ENCODE measurements around the gene NTSR1.

Gene NTSR1

DNA sequence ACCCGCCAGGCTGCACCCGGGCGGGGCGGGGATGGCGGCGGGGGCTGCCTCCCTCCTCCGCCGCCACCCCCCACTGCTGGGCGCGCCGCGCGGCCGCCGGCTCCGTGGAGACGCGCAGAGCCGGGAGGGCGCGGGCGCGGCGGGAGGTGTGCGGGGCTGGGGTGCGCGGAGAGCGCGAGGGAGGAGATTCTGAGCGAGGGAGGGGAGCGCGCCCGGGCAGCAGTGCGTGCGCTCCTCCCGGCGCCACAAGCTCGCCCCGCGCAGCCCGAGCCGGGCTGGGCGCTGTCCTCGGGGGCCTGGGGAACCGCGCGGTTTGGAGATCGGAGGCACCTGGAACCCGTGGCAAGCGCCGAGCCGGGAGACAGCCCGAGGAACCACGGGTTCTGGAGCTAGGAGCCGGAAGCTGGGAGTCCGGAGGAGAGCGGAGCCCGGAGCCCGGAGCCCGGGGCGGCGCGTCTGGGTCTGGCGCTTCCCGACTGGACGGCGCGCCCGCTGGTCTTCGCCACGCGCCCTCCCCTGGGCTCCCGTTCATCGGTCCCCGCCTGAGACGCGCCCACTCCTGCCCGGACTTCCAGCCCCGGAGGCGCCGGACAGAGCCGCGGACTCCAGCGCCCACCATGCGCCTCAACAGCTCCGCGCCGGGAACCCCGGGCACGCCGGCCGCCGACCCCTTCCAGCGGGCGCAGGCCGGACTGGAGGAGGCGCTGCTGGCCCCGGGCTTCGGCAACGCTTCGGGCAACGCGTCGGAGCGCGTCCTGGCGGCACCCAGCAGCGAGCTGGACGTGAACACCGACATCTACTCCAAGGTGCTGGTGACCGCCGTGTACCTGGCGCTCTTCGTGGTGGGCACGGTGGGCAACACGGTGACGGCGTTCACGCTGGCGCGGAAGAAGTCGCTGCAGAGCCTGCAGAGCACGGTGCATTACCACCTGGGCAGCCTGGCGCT, at the start of gene NTSR1:
NTSR1 (plus strand) TSS at position 246 of the 946 bp plus-strand sequence; CDS start at position 618, 372 bp downstream.
- no peak for DNase-seq

DNA sequence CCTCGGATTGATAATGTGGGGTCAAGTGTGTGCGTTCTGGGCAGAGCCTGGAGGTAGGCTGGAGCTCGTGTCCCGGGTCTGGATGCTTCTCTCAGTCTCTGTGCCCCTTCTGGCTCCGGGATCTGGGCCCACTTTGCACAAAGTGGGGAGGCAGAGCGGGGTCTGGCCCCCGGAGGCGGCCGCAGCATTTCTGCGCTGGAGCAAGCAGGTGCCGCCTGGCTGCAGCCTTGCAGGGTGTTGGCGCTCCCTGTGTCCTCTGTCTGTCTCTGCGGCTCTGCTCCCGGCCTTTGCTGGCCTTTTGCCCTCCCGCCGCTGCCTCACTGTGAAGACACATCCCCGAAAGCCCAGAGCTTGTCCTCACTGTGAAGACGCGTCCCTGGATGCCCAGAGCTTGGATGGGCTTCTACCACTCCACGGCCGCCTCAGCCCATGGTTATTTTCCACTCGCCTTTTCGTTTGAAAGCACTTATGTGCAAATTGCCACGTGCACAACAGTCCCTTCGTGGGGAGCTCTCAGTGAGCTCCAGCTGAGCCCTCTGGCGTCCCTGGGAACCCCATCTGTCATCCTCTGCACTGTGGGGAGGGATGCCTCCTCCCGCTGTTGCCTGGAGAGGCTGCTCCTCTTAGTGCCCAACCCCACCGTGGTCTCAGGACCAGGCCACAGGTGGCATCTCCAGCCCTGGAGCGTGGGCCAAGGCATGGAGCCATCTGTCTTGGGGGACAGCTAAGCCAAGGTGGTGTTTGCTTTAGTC, 49.0 kb upstream of the NTSR1 start:
- DNase-seq: peak in 1 of 58 donors; percentile 7

DNA sequence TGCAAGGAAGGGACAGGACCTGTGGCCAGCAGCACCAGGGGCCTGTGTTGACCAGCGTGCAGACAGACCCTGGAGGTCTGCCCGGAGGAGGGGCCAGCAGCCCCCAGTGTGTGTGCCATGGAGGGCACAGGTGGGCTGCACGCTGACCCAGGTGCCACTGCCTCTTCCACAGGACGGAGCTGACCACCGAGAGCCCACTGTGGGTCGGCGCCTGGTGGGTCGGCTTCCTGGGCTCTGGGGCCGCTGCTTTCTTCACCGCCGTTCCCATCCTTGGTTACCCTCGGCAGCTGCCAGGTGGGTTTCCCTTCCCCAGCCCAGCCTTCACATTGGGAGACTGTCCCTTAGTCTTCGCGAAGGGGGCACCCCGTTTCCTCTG, 48.4 kb upstream of the NTSR1 start:
- no peak for DNase-seq

DNA sequence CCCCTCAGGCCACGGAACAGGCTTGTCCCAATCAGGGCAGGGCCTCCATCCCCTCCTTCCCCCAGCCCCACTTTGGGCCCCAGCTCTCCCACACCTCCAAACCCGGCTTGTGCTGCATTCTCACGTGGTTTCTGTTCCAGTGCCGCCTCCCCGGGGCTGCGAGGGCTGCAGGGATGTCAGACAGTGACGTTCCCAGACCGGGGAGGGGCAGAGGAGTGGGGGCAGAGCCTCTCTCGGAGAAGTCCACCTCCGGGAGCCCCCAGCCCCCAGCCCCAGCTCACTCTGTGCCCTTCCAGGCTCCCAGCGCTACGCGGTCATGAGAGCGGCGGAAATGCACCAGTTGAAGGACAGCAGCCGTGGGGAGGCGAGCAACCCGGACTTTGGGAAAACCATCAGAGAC, 47.9 kb upstream of the NTSR1 start:
- DNase-seq: no peak

DNA sequence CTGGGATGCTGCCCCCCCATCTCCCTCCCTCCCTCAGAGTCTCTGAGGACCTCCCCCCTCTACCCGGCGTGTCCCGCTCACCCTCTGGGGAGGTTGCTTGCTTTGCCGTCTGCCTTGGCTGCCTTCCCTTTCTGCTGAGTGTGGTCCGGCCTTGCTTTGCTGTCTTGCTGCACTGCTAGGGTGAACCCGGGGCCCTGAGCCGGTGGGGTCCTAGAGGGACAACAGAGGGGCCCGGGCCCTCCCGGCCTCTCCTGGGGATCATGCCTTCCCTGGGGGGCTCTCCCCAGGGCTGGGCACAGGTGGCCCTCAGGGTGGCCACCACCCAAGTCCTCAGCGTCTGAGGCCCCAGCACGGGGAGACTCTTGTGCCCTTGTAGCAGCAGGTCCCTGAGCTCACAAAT, 47.0 kb upstream of the NTSR1 start:
- DNase-seq: no peak

DNA sequence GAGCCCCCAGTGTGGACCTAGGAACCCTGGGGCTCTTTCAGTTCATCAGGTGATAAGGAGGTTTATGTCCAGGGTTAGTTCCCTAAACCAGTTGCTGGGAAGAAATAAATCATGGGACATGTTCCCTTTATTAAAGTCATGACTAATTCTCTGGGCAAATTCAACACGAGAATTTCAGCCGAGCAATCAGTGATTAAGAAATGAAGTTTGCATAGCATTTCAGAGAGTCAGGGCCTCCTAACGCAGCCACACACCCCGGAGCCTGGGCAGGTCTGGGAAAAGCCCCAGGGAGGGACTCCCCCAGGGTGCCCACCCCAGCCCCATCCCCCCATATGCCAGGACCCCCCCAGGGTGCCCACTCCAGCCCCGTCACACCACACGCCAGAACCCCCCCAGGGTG, 46.2 kb upstream of the NTSR1 start:
- DNase-seq: no peak

DNA sequence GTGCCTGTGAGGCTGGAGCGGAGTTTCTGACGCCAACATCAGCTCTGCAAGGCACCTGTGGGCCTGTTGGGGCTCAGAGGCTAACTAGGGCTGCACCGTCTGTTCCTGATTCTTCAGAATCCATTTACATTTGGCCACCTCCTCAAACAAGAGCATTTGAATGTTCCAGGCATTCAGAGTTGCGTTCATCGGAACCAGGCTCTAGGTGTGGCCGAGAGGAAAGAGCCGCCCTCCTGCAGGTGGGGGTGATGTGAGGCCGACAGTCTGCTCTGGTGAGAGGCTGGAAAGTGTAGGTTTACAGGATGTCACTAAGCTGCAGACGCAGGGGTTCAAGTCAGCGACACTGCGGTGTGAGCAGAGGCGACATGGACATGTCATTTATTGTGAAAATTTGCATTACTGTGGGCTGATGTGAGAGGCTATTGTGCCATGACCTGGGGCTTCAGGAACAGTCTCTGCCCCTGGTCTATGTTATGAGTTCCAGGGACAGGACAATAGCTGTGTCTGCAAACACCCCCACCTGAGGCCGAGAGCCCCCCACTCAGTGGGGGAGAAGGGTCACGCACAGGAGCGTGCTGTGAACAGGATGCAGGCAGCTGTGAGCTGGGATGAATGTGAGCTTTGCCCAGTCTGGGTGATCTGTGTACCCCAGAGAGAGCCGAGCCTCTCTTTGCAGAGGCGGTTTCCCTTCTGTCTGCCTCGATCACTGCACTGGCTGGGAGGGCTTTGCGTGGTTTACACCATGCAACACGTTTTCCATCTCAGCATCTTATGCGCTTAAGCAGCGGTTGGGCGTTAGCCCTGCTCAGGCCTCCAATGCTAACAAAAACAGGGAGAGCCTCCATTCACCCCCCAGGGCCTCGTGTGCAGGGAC, 45.3 kb upstream of the NTSR1 start:
- DNase-seq: no peak

DNA sequence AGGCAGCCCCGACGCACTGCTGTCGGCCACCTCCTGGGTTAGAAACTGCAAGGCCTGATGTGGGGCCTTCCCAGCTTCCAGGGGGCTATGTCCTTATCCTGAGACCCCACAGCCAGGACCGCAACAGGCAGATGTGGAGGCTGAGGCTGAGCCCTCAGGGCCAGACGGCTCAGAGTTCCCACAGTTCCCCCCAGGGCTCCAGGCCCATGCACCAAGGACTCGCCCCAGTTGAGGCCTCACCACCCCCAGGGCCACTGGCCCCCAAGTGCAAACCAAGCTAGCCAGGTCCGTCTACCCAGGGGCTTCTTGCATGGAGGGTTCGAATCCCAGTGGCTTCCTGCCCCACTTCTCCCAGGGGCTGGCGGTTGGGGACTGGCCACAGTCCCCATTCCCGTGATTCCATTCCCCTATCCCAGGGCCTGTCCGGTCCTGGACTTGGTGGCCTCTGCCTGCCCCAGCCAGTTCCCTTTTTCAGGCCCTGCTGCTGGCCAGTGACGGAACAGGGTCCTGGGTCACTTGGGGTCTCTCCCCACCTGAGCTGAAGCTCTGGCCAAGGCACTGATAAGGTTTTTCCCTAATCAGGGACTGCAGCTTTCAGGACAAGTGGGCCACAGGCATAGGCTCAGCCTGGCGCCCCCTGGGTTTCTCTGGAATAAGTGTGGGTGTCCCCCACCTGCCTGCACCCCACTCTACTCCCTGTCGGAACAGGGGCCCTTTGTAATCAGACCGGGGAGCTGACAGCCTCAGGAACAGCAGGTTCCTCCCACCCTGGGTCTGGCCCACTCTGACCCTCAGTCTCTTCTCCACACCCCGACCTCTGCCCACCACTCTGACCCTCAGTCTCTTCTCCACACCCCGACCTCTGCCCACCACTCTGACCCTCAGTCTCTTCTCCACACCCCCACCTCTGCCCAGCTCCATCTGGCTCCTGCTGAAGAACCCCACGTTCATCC, 44.3 kb upstream of the NTSR1 start:
- no peak for DNase-seq

DNA sequence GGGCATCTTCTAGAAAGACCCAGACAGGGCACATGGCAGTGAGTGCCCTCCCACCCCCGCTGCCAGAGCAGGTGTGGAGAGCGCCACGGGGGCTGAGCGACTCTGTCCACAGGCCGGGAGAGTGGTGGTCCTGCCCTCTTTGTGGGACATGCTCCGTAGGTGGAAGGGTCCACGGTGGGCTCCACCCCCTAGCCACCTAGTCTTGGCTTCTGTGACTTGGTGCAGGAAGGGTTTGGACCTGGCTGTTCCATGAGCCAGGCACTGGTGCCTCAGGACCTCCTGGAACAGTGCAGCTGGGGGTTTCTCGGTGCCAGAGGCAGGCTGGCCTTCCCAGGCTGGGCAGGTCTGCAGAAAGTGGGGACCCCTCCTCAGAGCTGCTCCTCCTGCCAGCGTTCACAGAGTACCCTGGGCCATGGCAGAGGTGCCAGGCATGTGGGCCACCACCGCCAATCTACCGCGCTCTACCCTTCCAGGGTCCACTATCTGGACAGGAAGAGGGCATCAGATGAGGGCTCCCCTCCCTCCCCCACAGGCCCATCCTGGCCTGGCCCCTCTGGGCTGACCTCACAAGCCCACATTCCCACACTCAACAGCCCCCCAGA, 43.4 kb upstream of the NTSR1 start:
- no peak for DNase-seq

DNA sequence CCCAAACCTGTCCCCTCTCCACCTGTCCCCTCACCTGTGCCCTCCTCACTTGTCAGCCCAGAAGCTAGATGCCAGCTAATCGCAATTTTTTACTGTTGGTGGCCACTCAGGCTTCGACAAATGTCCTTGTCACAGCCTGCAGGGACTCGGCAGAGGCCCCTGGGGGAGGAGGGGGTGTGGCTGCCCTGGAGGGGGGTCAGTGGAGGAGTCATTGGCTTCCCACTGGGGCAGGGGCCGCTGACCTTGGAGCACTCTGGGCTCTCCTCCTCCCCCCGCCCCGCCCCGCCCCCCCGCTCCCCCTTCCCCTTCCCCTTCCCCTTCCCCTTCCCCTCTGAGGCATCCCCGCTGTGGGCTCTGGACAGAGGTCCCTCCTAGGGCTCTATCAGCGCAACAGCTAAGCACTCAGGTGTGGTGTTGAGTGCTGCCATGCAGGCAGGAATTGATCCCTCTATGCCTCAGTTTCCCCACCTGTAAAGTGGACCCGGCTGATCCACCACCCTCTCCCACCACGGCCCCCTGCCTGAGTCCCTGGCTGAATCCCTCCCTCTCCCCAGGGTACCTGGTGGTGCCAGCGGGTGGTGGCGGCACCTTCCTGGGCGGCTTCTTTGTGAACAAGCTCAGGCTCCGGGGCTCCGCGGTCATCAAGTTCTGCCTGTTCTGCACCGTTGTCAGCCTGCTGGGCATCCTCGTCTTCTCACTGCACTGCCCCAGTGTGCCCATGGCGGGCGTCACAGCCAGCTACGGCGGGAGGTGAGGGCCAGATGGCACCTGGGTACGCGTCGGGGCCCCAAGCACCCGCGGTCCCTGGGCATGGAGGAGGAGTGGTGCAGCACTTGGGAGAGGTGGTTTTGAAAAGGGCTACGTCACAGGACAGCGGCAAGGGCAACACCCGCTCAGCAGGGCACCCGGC, 42.6 kb upstream of the NTSR1 start:
- no peak for DNase-seq

DNA sequence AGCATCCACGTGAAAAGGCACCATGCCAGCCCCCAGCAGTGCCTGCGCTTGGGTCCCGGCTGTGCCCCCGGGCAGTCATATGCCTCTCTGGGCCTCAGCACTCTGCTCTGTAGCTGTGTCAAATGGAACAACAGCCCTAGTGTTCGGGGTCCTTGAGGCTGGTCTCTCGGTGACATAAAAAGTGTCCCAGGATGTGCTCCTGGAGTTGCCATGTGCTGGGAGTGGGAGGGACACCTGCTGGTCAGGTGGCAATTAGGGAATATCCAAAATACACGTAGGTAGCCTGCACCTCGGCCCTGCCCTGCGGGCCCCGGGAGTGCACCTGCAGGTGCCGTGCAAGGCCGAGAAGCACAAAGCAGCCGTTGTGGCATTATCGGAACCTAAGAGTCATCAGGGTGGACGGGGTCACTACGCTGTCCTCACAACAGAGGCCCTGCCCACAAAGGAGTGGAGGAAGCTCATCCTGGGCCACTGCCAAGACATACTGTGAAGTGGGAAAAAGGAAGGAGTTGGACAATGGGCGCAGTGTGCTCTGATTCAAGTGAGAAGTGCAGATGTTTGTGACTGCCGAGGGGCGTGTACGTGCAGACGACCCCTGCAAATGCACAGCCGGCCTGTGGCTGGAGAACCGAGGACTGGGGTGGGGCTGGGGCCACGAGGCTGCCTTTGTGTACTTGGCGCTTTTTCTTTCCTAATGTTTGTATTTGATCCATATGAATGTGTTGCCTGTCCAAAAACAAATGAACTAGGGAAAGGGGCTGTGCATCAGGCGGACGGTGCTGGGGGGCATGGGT, 41.7 kb upstream of the NTSR1 start:
- peak in 24 of 58 donors; percentile 10 to 86 (median 39) for DNase-seq

DNA sequence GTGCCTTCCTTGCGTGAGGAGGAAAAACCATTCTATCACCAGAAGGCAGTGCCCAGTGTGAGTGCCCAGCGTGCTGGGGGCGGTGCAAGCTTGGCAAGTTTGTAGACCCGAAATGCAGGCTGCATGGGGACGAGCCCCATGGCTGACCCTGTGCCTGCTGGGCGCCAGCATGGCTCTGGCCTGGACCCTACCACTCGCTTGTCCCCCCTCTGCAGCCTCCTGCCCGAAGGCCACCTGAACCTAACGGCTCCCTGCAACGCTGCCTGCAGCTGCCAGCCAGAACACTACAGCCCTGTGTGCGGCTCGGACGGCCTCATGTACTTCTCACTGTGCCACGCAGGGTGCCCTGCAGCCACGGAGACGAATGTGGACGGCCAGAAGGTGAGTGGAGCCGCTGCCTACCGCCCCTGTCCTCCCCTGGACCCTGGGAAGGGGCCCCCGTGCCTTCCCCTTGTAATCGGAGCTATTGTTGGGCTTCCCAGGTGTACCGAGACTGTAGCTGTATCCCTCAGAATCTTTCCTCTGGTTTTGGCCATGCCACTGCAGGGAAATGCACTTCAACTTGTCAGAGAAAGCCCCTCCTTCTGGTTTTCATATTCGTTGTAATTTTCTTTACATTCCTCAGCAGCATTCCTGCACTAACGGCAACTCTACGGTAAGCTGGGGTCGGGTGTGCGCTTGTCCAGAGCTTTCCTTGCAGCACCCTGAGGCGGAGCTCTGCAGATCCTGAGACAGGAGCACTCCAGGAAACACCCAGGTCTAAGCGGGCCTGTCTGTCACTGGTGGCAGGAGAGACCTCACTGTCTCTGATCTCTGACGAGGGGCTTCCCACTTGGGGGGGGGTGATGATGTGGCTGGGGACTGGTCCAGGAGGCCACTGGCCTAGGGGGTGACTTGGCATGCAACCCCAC, 40.9 kb upstream of the NTSR1 start:
- DNase-seq: peak in 1 of 58 donors; percentile 25

DNA sequence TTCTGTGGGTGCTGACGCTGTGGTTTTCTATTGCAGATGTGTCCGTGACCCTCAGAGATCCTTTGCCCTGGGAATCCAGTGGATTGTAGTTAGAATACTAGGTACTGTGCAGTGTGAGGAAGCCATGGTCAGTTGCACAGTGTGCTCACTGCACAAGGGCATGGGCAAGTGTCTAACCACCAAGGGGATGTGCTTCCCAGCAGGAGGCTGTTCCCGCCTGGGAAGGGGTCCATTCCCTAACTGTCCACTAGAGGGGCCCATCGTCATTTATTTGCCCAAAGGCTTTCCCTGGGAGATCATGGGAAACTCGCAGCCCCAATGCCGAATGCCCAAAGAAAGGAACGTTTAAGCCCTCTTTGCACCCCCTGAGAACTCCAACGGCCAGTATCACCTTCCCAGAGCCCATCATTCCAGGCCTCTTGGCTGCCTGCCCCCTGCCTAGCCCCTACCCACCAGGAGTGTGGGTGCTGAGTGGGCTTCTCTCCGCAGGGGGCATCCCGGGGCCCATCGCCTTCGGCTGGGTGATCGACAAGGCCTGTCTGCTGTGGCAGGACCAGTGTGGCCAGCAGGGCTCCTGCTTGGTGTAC, 40.1 kb upstream of the NTSR1 start:
- peak in 55 of 58 donors; percentile 13 to 85 (median 63) for DNase-seq

DNA sequence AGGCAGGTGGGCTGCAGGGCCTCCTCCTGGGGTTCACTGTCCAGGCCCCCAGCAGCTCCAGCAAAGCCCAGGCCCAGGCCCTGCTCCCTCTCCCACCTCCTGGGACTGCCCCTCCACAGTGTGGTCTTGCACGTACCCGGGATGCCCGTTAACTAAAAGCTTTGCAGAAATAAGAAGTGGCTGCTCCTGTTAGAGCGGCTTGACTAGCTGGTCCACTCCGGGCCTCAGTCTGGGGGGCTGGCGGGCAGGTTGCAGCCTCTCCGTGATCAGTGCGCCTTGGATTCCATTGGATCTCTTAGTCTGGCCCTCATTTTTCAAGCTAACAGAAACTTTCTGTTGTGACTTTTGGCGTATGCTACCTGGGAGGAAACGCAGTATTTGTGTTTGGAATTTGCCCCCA, 39.4 kb upstream of the NTSR1 start:
- DNase-seq: no peak

DNA sequence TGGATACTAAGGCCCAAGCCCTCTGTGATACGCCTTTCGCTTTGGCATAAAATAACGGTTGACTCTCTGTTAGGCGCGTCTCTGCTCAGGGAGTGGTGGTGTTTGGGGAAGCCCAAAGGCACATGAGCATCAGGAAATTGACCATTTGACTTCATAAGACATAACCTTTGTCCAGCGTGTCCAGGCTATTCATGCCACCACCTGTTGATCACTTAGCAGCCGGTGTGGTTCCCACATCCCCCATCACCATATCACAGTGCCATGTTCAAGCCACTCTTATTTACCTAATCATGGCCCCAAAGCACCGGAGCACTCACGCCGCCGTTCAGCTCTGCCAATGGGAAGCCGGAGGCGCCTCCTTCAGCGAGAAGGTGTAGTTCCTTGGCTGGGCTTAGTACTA, 38.5 kb upstream of the NTSR1 start:
- no peak for DNase-seq

DNA sequence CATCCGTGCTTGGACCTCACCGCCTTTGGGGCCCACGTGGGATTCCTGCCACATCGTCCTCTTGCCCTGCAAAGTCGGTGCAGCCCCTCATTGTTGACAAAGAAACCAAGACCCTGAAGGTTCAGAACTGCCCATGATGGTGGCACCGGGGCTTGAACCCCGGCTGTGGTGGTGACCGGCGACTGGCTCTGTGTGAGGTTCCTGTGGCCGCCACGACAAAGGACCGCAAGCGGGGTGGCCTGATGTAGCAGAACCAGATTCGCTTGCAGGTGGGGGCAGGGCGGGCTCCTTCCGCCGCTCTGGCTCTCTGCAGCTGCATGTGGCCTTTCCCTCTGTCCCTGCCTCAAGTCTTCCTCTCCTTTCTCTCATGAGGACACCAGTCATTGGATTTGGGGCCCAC, 37.6 kb upstream of the NTSR1 start:
- DNase-seq: no peak
